ENCODE measurements around the gene DNER. TPM values are rescaled to one million over a fixed set of nuclear protein-coding genes. Genes with fewer than 3 reads are reported as not detected.

DNER gene
- total and polyA plus RNA-seq, 2 experiments from 2014 or later: 4.7 to 8.8 TPM

DNA sequence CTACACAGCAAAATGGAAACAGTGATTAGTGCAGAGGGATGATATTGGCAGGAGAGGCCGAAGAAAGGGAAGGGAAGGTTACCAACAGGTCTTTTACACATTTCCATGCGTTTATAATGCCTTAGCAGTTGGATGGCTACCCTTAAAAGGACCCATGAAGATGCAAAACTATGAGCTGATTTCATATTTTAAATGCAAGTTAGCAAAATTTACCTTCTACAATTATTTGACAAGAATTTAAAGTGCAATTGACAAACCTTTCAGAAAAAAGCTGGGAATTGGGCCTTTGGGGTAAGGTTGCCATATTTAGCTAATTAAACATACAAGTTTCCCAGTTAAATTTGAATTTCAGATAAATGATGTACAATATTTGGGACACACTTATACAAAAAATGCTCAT, 13.3 kb downstream of the DNER start:
- H3K27ac ChIP-seq (ENCODE audit: low read depth): no peak overlapping the region

More for the DNA sequence above, 13.3 kb downstream of the DNER start:
- H3K9me2 ChIP-seq (ENCODE audit: insufficient read depth): peaks cover 6% of the 10 kb centered on the region; the same call in 1 of the 2 replicates
- Mint-ChIP-seq H3K4me3 (no peak overlapping the region), H3K27me3 (ENCODE audit: insufficient read depth, low read depth, poor library complexity) (peaks cover 6% of the 10 kb centered on the region), H3K4me1 (peaks cover 17% of the 10 kb centered on the region; the same call in 2 of the 3 replicates), H3K27ac (no peak overlapping the region; the same call in 1 of the 2 replicates), H3K9me3 (no peaks in the 10 kb centered on the region), H3K36me3 (ENCODE audit: low read depth) (no peaks in the 10 kb centered on the region)
- TF ChIP-seq, protein P1, sequence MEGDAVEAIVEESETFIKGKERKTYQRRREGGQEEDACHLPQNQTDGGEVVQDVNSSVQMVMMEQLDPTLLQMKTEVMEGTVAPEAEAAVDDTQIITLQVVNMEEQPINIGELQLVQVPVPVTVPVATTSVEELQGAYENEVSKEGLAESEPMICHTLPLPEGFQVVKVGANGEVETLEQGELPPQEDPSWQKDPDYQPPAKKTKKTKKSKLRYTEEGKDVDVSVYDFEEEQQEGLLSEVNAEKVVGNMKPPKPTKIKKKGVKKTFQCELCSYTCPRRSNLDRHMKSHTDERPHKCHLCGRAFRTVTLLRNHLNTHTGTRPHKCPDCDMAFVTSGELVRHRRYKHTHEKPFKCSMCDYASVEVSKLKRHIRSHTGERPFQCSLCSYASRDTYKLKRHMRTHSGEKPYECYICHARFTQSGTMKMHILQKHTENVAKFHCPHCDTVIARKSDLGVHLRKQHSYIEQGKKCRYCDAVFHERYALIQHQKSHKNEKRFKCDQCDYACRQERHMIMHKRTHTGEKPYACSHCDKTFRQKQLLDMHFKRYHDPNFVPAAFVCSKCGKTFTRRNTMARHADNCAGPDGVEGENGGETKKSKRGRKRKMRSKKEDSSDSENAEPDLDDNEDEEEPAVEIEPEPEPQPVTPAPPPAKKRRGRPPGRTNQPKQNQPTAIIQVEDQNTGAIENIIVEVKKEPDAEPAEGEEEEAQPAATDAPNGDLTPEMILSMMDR (conservative IDR thresholded peaks at IDR 0.05; ENCODE audit: low read depth in 2 of 2): no peak
- no peak for TF ChIP-seq ETS1 (IDR thresholded peaks at IDR 0.05)
- no peak for TF ChIP-seq NANOG (IDR thresholded peaks at IDR 0.05; ENCODE audit: borderline replicate concordance)
- no peak for TF ChIP-seq ZNF331 (CRISPR knock-in tag; IDR thresholded peaks at IDR 0.05; ENCODE audit: low read depth)
- no peak for TF ChIP-seq STAT1 (IDR thresholded peaks at IDR 0.05; ENCODE audit: unreplicated experiment)
- TF ChIP-seq EZH2phosphoT487 (IDR thresholded peaks at IDR 0.05; ENCODE audit: unreplicated experiment): no peak
- TF ChIP-seq REST (IDR thresholded peaks at IDR 0.05; ENCODE audit: unreplicated experiment): no peak
- no peak for TF ChIP-seq CREB1 (CRISPR knock-in tag; IDR thresholded peaks at IDR 0.05; ENCODE audit: low read depth)
- no peak for TF ChIP-seq EZH2 (IDR thresholded peaks at IDR 0.05; ENCODE audit: low read depth, unreplicated experiment)
- TF ChIP-seq, protein P2, sequence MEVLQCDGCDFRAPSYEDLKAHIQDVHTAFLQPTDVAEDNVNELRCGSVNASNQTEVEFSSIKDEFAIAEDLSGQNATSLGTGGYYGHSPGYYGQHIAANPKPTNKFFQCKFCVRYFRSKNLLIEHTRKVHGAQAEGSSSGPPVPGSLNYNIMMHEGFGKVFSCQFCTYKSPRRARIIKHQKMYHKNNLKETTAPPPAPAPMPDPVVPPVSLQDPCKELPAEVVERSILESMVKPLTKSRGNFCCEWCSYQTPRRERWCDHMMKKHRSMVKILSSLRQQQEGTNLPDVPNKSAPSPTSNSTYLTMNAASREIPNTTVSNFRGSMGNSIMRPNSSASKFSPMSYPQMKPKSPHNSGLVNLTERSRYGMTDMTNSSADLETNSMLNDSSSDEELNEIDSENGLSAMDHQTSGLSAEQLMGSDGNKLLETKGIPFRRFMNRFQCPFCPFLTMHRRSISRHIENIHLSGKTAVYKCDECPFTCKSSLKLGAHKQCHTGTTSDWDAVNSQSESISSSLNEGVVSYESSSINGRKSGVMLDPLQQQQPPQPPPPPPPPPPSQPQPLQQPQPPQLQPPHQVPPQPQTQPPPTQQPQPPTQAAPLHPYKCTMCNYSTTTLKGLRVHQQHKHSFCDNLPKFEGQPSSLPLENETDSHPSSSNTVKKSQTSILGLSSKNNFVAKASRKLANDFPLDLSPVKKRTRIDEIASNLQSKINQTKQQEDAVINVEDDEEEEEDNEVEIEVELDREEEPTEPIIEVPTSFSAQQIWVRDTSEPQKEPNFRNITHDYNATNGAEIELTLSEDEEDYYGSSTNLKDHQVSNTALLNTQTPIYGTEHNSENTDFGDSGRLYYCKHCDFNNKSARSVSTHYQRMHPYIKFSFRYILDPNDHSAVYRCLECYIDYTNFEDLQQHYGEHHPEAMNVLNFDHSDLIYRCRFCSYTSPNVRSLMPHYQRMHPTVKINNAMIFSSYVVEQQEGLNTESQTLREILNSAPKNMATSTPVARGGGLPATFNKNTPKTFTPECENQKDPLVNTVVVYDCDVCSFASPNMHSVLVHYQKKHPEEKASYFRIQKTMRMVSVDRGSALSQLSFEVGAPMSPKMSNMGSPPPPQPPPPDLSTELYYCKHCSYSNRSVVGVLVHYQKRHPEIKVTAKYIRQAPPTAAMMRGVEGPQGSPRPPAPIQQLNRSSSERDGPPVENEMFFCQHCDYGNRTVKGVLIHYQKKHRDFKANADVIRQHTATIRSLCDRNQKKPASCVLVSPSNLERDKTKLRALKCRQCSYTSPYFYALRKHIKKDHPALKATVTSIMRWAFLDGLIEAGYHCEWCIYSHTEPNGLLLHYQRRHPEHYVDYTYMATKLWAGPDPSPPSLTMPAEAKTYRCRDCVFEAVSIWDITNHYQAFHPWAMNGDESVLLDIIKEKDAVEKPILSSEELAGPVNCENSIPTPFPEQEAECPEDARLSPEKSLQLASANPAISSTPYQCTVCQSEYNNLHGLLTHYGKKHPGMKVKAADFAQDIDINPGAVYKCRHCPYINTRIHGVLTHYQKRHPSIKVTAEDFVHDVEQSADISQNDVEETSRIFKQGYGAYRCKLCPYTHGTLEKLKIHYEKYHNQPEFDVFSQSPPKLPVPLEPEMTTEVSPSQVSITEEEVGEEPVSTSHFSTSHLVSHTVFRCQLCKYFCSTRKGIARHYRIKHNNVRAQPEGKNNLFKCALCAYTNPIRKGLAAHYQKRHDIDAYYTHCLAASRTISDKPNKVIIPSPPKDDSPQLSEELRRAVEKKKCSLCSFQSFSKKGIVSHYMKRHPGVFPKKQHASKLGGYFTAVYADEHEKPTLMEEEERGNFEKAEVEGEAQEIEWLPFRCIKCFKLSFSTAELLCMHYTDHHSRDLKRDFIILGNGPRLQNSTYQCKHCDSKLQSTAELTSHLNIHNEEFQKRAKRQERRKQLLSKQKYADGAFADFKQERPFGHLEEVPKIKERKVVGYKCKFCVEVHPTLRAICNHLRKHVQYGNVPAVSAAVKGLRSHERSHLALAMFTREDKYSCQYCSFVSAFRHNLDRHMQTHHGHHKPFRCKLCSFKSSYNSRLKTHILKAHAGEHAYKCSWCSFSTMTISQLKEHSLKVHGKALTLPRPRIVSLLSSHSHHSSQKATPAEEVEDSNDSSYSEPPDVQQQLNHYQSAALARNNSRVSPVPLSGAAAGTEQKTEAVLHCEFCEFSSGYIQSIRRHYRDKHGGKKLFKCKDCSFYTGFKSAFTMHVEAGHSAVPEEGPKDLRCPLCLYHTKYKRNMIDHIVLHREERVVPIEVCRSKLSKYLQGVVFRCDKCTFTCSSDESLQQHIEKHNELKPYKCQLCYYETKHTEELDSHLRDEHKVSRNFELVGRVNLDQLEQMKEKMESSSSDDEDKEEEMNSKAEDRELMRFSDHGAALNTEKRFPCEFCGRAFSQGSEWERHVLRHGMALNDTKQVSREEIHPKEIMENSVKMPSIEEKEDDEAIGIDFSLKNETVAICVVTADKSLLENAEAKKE (CRISPR knock-in tag; IDR thresholded peaks at IDR 0.05): no peak
- TF ChIP-seq JUNB (IDR thresholded peaks at IDR 0.05; ENCODE audit: unreplicated experiment): no peak
- TF ChIP-seq ZNF114 (CRISPR knock-in tag; IDR thresholded peaks at IDR 0.05): no peak
- no peak for TF ChIP-seq POLR2AphosphoS5 (IDR thresholded peaks at IDR 0.05; ENCODE audit: low read depth)
- H3K4me3 ChIP-seq: no peak overlapping the region
- H3K79me2 ChIP-seq (replicated peaks; ENCODE audit: insufficient read depth): no peaks in the 10 kb centered on the region
- DNase-seq (ENCODE audit: low spot score): no peak
- H3K4me1 ChIP-seq (ENCODE audit: insufficient read depth): peaks cover 17% of the 10 kb centered on the region
- no peak overlapping the region for H2AFZ ChIP-seq
- H3F3A ChIP-seq (replicated peaks; ENCODE audit: low read depth): no peaks in the 10 kb centered on the region
- no peaks in the 10 kb centered on the region for H3K36me3 ChIP-seq (ENCODE audit: insufficient read depth)
- no peaks in the 10 kb centered on the region for H4K20me1 ChIP-seq (replicated peaks; ENCODE audit: insufficient read depth)
- no peak for ATAC-seq
- H3K4me2 ChIP-seq: no peak overlapping the region
- H3K27me3 ChIP-seq (ENCODE audit: insufficient read depth): no peaks in the 10 kb centered on the region

All from GM23338 (cell line).